Transverse colon (tissue), 4 donors: ENCODE results near the gene NEU1. TPM values are rescaled to one million over a fixed set of nuclear protein-coding genes. Genes with fewer than 3 reads are reported as not detected.
A peak's percentile ranks its signal among the peaks of the same experiment; 100 is the strongest.

Experiments
- DNase-seq: peaks from one replicate; pipeline ENCODE4 v3.0.0-alpha.2; 2019
- H3K27ac ChIP-seq, 4 donors: fragments of 200-600 bp; sonication (generic); 2 replicates each; pipeline ENCODE4 v1.5.1; 2016 to 2018; ENCODE audit warnings: inconsistent platforms in 4 of 4
- H3K27me3 ChIP-seq: fragments of 200-600 bp; sonication (generic); 2 replicates; pipeline ENCODE4 v1.5.1; 2017; ENCODE audit warnings: inconsistent platforms
- H3K36me3 ChIP-seq, 4 donors: fragments of 200-600 bp; sonication (generic); 2 replicates each; pipeline ENCODE4 v1.5.1; 2017 to 2019; ENCODE audit warnings: inconsistent platforms in 4 of 4
- H3K4me1 ChIP-seq, 4 donors: fragments of 200-600 bp; sonication (generic); 2 replicates each; pipeline ENCODE4 v1.5.1; 2017 to 2020; ENCODE audit warnings: inconsistent platforms in 4 of 4
- H3K4me3 ChIP-seq, 4 donors: fragments of 200-600 bp; sonication (generic); 1 replicate in 1 of 4; 2 replicates in 3 of 4; pipeline versions ENCODE4 v1.5.1 to v1.6.1; 2017 to 2019; ENCODE audit warnings: inconsistent platforms in 4 of 4
- H3K9me3 ChIP-seq, 2 donors: fragments of 200-600 bp; sonication (generic); 2 replicates each; pipeline ENCODE4 v1.5.1; 2017 to 2019; ENCODE audit warnings: inconsistent platforms in 2 of 2
- EP300 ChIP-seq: sonication (generic); formaldehyde crosslinking; IDR thresholded peaks from one replicate; pipeline ENCODE4 v1.6.1; 2017; ENCODE audit warnings: antibody characterized with exemption, low read depth
- POLR2A ChIP-seq: fragments of 450-650 bp; IDR thresholded peaks from one replicate; pipeline ENCODE4 v1.6.1; 2016; ENCODE audit warnings: antibody characterized with exemption, mild to moderate bottlenecking, moderate library complexity
- POLR2AphosphoS5 ChIP-seq, 3 donors: sonication (generic); formaldehyde crosslinking; IDR thresholded peaks; one replicate each; pipeline ENCODE4 v1.6.1; 2016; ENCODE audit warnings: antibody characterized with exemption in 3 of 3
- WGBS, 2 donors: methylation state at CpG; one replicate each; pipeline ENCODE4 v1.1.5; 2018; ENCODE audit warnings: low coverage in 1 of 2; 5-methylcytosine and 5-hydroxymethylcytosine counted together
- in situ Hi-C, 4 donors: fragments of 200-750 bp; cut with MboI; loops; one replicate each; pipeline versions ENCODE4 v1.15.0 to v1.15.1; 2017; ENCODE audit warnings: low sequenced_read_pairs in 3 of 4, low pct_ligation_motif_present in 1 of 4, low pct_unique_long_range_greater_than_20kb in 1 of 4
- intact Hi-C: fragments of 100-400 bp; cut with DNase I; formaldehyde crosslinking; loops from one replicate; pipeline ENCODE4 v1.15.1; 2023; ENCODE audit warnings: low total_unique reads
- total RNA-seq, 4 donors: library from RNA; depleted of rRNA; stranded (reverse); fragments of >200 nt; gene quantifications; one replicate each; pipeline ENCODE4 v1.1.0, GENCODE V29; 2016
- TF ChIP-seq, protein P1 (sequence below), 5 experiments: fragments of 200-600 bp in 3 of 5; fragments of 450-650 bp in 2 of 5; sonication (generic) in 3 of 5; IDR thresholded peaks; 1 replicate in 2 of 5; 2 replicates in 3 of 5; pipeline ENCODE4 v1.5.1; 2016 to 2017; ENCODE audit warnings: antibody characterized with exemption in 5 of 5, inconsistent platforms in 3 of 5, mild to moderate bottlenecking in 2 of 5, moderate library complexity in 1 of 5

NEU1 gene
- total RNA-seq, 4 donors from 2014 or later = 21.1 to 88.7 (median 65.4) TPM

- Histone ChIP-seq H3K4me3 (peak within 1 kb of the TSS; percentile 51 to 72 (median 60)), H3K4me1 (peaks cover 8 to 38% (median 24%) of the 10 kb centered on the region in 4 donors), H3K9me3 (no peaks in the 10 kb centered on the region), H3K27ac (peak within 1 kb of the TSS; percentile 80 to 92 (median 87)), H3K27me3 (no peaks in the 10 kb centered on the region), H3K36me3 (no peaks in the 10 kb centered on the region)
- in situ Hi-C loops (loop anchor here in 1 of 4 donors (10.0 kb wide), 1 partner anchor 53 kb away; the partner anchor contains the start of genes NELFE and SKIC2), intact Hi-C loops (loop anchor here (5.0 kb wide), 1 partner anchor 50 kb away; no protein-coding TSS in a partner anchor)
- DNase-seq = peak; percentile 94
- 0% methylated on average over 46 of the region's 77 CpGs; no CpG with 5 or more reads in 1 of the 2 donors for WGBS, 2 donors
- TF ChIP-seq, protein P1, sequence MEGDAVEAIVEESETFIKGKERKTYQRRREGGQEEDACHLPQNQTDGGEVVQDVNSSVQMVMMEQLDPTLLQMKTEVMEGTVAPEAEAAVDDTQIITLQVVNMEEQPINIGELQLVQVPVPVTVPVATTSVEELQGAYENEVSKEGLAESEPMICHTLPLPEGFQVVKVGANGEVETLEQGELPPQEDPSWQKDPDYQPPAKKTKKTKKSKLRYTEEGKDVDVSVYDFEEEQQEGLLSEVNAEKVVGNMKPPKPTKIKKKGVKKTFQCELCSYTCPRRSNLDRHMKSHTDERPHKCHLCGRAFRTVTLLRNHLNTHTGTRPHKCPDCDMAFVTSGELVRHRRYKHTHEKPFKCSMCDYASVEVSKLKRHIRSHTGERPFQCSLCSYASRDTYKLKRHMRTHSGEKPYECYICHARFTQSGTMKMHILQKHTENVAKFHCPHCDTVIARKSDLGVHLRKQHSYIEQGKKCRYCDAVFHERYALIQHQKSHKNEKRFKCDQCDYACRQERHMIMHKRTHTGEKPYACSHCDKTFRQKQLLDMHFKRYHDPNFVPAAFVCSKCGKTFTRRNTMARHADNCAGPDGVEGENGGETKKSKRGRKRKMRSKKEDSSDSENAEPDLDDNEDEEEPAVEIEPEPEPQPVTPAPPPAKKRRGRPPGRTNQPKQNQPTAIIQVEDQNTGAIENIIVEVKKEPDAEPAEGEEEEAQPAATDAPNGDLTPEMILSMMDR (IDR thresholded peaks at IDR 0.05) = peak in 1 of 5 experiments; percentile 36
- TF ChIP-seq POLR2AphosphoS5 (IDR thresholded peaks at IDR 0.05) (peak in 2 of 3 donors; percentile 62 to 71), EP300 (no peak), POLR2A (peak; percentile 60)
Observed at GRCh38 chr6:31901953-31902643, 39.5 kb upstream of the NEU1 start, which contains the start of gene ZBTB12. Gene ZBTB12 (minus strand): TSS chr6:31902086. CDS start chr6:31901305, 781 bp downstream.

GRCh38 chr6:31901415-31901952 is 38.9 kb upstream of the NEU1 start:
- 1% methylated on average over 21 of the region's 45 CpGs; no CpG with 5 or more reads in 1 of the 2 donors for WGBS, 2 donors
- H3K27ac ChIP-seq = peak overlapping the region; percentile 80 to 92 (median 87)
- TF ChIP-seq POLR2A (no peak), POLR2AphosphoS5 (IDR thresholded peaks at IDR 0.05) (no peak), EP300 (no peak)
- TF ChIP-seq, protein P1 (IDR thresholded peaks at IDR 0.05) = no peak
- DNase-seq = peak; percentile 68
- intact Hi-C loops (loop anchor here (5.0 kb wide), 1 partner anchor 51 kb away; no protein-coding TSS in a partner anchor), in situ Hi-C loops (loop anchor here in 1 of 4 donors (10.0 kb wide), 1 partner anchor 53 kb away; the partner anchor contains the start of genes NELFE and SKIC2)
- no peaks in the 10 kb centered on the region for H3K36me3 ChIP-seq
- H3K4me1 ChIP-seq = peaks cover 13 to 43% (median 30%) of the 10 kb centered on the region in 4 donors
- H3K27me3 ChIP-seq = no peaks in the 10 kb centered on the region
- no peaks in the 10 kb centered on the region for H3K9me3 ChIP-seq
- H3K4me3 ChIP-seq = peak overlapping the region; percentile 51 to 72 (median 60)

DNA sequence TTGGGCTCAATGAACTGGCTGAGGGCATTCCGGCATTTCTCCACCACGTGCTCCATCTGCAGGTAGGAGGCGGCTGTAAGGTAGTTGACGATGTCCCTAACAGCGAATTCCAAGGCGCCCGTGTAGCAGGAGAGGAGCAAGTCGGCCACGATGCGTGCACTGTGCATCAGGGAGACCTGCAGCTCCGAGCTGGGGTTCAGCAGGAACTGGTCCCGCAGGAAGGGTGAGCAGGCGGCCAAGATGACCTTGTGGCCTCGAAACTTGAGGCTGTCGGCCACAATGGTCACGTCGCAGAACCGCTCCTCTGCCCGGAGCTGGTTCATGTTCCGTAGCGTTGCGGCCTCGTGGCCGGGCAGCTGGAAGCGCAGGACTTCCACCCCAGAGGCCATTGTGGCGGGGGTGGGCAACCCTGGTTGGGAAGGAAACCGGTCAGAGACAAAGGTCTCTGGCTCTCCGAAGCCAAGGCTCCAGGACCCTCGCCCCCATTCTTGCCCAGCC is 38.3 kb upstream of the NEU1 start:
- WGBS, 2 donors = 40 to 45% methylated on average over 1 to 24 of the region's 29 CpGs
- Histone ChIP-seq H3K27ac (peak overlapping the region; percentile 80 to 92 (median 87)), H3K27me3 (no peaks in the 10 kb centered on the region), H3K4me1 (peaks cover 14 to 47% (median 34%) of the 10 kb centered on the region in 4 donors), H3K36me3 (no peaks in the 10 kb centered on the region), H3K4me3 (peak overlapping the region; percentile 51 to 72 (median 60)), H3K9me3 (no peaks in the 10 kb centered on the region)
- DNase-seq = peak; percentile 28
- intact Hi-C loops = loop anchor here (5.0 kb wide), 1 partner anchor 51 kb away; no protein-coding TSS in a partner anchor
- TF ChIP-seq EP300 = no peak
- no peak for TF ChIP-seq POLR2AphosphoS5 (IDR thresholded peaks at IDR 0.05)
- TF ChIP-seq, protein P1 (IDR thresholded peaks at IDR 0.05) = no peak
- no peak for TF ChIP-seq POLR2A
- in situ Hi-C loops = loop anchor here in 1 of 4 donors (10.0 kb wide), 1 partner anchor 54 kb away; the partner anchor contains the start of genes NELFE and SKIC2
